HFFc6 (cell line): Measurements from ENCODE around the gene MYH10. TPM values are rescaled to one million over a fixed set of nuclear protein-coding genes. Genes with fewer than 3 reads are reported as not detected.
A peak's percentile ranks its signal among the peaks of the same experiment; 100 is the strongest.

ENCODE experiments used
- DNase-seq: peaks from one replicate; pipeline ENCODE4 v3.0.0-alpha.2; 2018
- H3K27ac Mint-ChIP-seq: 2 replicates; pipeline ENCODE4 v1.8.0; 2020; ENCODE audit warnings: mild to moderate bottlenecking, mixed read lengths
- H3K27me3 Mint-ChIP-seq: 2 replicates; pipeline ENCODE4 v1.8.0; 2021; ENCODE audit warnings: mild to moderate bottlenecking, moderate library complexity, mixed read lengths; ENCODE audit not compliant: insufficient read depth
- H3K36me3 Mint-ChIP-seq: 2 replicates; pipeline ENCODE4 v1.8.0; 2021; ENCODE audit warnings: low read depth, mixed read lengths
- H3K4me1 Mint-ChIP-seq: 2 replicates; pipeline ENCODE4 v1.8.0; 2020; ENCODE audit warnings: low read depth, mixed read lengths
- H3K4me3 Mint-ChIP-seq: 2 replicates; pipeline ENCODE4 v1.8.0; 2020; ENCODE audit warnings: mild to moderate bottlenecking, moderate library complexity, mixed read lengths
- H3K9me3 Mint-ChIP-seq: 2 replicates; pipeline ENCODE4 v1.8.0; 2020; ENCODE audit warnings: mild to moderate bottlenecking, mixed read lengths
- CTCF ChIP-seq: fragments of 200-600 bp; sonication (generic); IDR thresholded peaks from 2 replicates; pipeline ENCODE4 v1.5.0; 2021; ENCODE audit warnings: antibody characterized with exemption, mild to moderate bottlenecking
- total RNA-seq, 6 experiments: library from RNA; stranded (reverse); fragmentation: NEBNext Ultra II Directional; extraction: Animal tissue kit (Norgen Biotek cat#: 25700); gene quantifications; 2 replicates in 1 of 6; 3 replicates in 5 of 6; pipeline ENCODE4 v1.2.3, GENCODE V29; 2021

The MYH10 gene
- total RNA-seq, 6 experiments from 2014 or later: 54.0 to 63.3 (median 58.3) TPM

DNA sequence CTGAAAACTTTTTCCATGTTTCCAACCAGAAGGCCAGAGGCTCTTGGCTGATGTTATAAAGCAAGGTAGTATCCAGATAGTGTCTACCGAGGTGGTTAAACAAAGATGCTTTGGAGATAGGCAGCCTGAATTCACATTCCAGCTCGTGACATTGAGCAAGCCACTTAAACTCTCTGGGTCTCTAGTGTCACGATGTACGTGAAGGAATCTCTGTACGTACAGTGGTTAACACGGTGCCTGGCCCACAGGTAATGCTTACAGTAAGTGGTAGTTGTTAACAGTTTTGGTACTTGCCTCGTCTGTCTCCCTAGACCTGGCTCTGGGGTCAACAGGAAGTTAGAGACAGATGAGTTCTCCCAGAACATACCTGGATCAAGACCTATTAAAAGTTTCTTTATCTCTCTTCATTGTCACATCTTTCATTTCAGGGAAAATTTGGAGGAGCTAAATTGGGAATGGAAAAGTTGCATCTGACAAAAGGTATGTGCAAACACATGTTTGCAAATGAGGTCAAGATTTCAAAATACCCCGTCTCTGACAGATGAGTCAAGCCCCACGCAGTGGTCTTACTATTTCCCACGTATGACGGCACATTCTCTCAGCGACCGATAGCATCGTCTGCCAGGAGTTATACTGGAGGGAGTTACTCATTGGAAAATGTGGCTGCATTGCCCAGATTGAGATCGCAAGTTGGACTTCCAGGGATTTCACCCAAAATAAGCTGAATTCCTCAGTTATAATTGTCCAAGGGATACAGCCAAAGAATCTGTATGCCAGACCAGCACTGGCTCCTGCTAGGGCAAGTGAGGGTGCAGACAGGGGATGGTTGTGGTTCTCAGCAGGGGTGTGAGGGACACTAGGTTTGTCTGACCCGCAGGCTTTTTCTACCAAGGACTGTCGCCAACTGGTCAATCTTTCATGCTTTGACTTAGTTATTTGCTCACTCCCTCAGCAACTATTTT, 18.9 kb upstream of the MYH10 start:
- Mint-ChIP-seq H3K36me3 (no peaks in the 10 kb centered on the region), H3K4me1 (peaks cover 13% of the 10 kb centered on the region), H3K9me3 (no peaks in the 10 kb centered on the region), H3K27me3 (peaks cover 13% of the 10 kb centered on the region), H3K4me3 (no peak overlapping the region), H3K27ac (peak overlapping the region; percentile 13; the same call in 1 of the 2 replicates)
- no peak for TF ChIP-seq CTCF
- DNase-seq: peak; percentile 88

DNA sequence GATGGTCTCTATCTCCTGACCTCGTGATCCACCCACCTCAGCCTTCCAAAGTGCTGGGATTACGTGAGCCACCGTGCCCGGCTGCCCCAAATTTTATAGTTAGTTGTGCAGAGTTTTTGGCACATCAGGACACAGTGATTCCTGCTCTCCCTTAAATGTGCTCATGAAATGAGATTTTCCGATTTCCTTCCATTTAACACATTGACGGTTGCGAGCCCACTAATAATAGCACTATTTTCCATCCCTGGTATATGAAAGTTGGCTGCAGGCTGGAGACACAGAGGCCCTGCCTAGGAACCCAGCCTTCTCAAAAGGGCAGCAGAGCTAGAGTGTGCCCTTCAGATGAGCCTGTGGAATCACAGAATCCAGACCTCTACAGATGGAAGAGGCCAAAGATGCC, 17.4 kb upstream of the MYH10 start:
- H3K4me3 Mint-ChIP-seq: no peak overlapping the region
- TF ChIP-seq CTCF: no peak
- peaks cover 11% of the 10 kb centered on the region for H3K27me3 Mint-ChIP-seq
- no peak for DNase-seq
- no peaks in the 10 kb centered on the region for H3K36me3 Mint-ChIP-seq
- peaks cover 13% of the 10 kb centered on the region for H3K4me1 Mint-ChIP-seq
- no peak overlapping the region for H3K27ac Mint-ChIP-seq
- H3K9me3 Mint-ChIP-seq: no peaks in the 10 kb centered on the region

GRCh38 chr17:8647202-8647601, 16.7 kb upstream of the MYH10 start:
- Mint-ChIP-seq H3K27ac (no peak overlapping the region), H3K4me3 (no peak overlapping the region), H3K9me3 (no peaks in the 10 kb centered on the region), H3K4me1 (peaks cover 13% of the 10 kb centered on the region), H3K27me3 (peaks cover 11% of the 10 kb centered on the region), H3K36me3 (no peaks in the 10 kb centered on the region)
- no peak for TF ChIP-seq CTCF
- DNase-seq: no peak

GRCh38 chr17:8644507-8644902, 14.0 kb upstream of the MYH10 start:
- no peaks in the 10 kb centered on the region for H3K9me3 Mint-ChIP-seq
- no peak for DNase-seq
- no peak overlapping the region for H3K4me3 Mint-ChIP-seq
- H3K36me3 Mint-ChIP-seq: no peaks in the 10 kb centered on the region
- no peak overlapping the region for H3K27ac Mint-ChIP-seq
- H3K4me1 Mint-ChIP-seq: peaks cover 5% of the 10 kb centered on the region
- H3K27me3 Mint-ChIP-seq: peaks cover 11% of the 10 kb centered on the region
- no peak for TF ChIP-seq CTCF

GRCh38 chr17:8643855-8644506, 13.5 kb upstream of the MYH10 start:
- no peaks in the 10 kb centered on the region for H3K9me3 Mint-ChIP-seq
- no peak for DNase-seq
- no peak overlapping the region for H3K27ac Mint-ChIP-seq
- no peak for TF ChIP-seq CTCF
- peaks cover 11% of the 10 kb centered on the region for H3K27me3 Mint-ChIP-seq
- no peaks in the 10 kb centered on the region for H3K36me3 Mint-ChIP-seq
- H3K4me3 Mint-ChIP-seq: no peak overlapping the region
- H3K4me1 Mint-ChIP-seq: no peaks in the 10 kb centered on the region
